ENCODE measurements around the gene C1orf141. TPM values are rescaled to one million over a fixed set of nuclear protein-coding genes. Genes with fewer than 3 reads are reported as not detected.

The C1orf141 gene
- total and polyA plus RNA-seq, 4 donors, result not detected

DNA sequence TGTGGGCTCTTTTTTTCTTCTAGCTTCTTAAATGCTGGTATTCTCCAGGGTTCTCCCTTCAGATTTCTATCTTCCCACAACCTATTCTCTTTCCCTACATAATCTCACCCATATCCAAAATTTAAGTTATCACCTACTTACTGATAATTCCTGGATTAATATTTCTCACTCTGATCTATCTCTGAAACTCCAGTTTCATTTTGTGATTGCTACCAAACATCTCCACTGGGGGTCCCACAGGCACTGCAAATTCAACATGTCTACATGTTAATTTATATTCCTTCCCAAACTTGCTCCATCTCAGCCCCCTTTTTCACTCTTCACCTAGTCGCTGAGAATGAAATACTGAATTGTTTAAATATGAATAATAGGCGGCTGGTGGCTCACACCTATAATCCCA lies 9.9 kb upstream of the C1orf141 start:
- Histone ChIP-seq H3K9me3 (ENCODE audit: control insufficient read depth in 4 of 4, low read length in 3 of 4) (no peaks in the 10 kb centered on the region), H3K4me1 (ENCODE audit: control insufficient read depth in 4 of 4, insufficient read depth in 4 of 4, low read length in 3 of 4) (peaks cover under 1 to 9% (median 6%) of the 10 kb centered on the region in 4 donors), H3K4me3 (ENCODE audit: low read depth in 1 of 3, low read length in 3 of 3) (no peak overlapping the region), H3K27me3 (ENCODE audit: control insufficient read depth in 4 of 4, insufficient read depth in 4 of 4, low read length in 3 of 4) (no peaks in the 10 kb centered on the region), H3K36me3 (ENCODE audit: control insufficient read depth in 4 of 4, insufficient read depth in 3 of 4, low read depth in 1 of 4, low read length in 3 of 4) (no peaks in the 10 kb centered on the region), H3K27ac (ENCODE audit: low read depth in 1 of 2, low read length in 2 of 2) (no peak overlapping the region), H3K9ac (ENCODE audit: low read depth in 1 of 2, low read length in 2 of 2) (no peak overlapping the region)
- TF ChIP-seq RAD21 (IDR thresholded peaks at IDR 0.05), result peak; percentile 66 to 72
- TF ChIP-seq RXRA (IDR thresholded peaks at IDR 0.05), result no peak
- TF ChIP-seq, protein P1, sequence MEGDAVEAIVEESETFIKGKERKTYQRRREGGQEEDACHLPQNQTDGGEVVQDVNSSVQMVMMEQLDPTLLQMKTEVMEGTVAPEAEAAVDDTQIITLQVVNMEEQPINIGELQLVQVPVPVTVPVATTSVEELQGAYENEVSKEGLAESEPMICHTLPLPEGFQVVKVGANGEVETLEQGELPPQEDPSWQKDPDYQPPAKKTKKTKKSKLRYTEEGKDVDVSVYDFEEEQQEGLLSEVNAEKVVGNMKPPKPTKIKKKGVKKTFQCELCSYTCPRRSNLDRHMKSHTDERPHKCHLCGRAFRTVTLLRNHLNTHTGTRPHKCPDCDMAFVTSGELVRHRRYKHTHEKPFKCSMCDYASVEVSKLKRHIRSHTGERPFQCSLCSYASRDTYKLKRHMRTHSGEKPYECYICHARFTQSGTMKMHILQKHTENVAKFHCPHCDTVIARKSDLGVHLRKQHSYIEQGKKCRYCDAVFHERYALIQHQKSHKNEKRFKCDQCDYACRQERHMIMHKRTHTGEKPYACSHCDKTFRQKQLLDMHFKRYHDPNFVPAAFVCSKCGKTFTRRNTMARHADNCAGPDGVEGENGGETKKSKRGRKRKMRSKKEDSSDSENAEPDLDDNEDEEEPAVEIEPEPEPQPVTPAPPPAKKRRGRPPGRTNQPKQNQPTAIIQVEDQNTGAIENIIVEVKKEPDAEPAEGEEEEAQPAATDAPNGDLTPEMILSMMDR (IDR thresholded peaks at IDR 0.05; ENCODE audit: low read depth, low read length, missing input control), result peak; percentile 41
- 80% methylated on average over 2 of the region's 2 CpGs for WGBS
- DNase-seq (ENCODE audit: low spot score), result no peak

GRCh38 chr1:67143966-67144365 lies 9.2 kb upstream of the C1orf141 start:
- H3K27ac ChIP-seq (ENCODE audit: low read depth in 1 of 2, low read length in 2 of 2), result no peak overlapping the region
- TF ChIP-seq SP1 (IDR thresholded peaks at IDR 0.05) (no peak), HNF4A (conservative IDR thresholded peaks at IDR 0.05) (no peak), ZBTB33 (IDR thresholded peaks at IDR 0.05) (no peak), JUND (IDR thresholded peaks at IDR 0.05) (no peak), NR2F2 (IDR thresholded peaks at IDR 0.05) (no peak), YY1 (IDR thresholded peaks at IDR 0.05) (no peak)
- TF ChIP-seq, protein P2, sequence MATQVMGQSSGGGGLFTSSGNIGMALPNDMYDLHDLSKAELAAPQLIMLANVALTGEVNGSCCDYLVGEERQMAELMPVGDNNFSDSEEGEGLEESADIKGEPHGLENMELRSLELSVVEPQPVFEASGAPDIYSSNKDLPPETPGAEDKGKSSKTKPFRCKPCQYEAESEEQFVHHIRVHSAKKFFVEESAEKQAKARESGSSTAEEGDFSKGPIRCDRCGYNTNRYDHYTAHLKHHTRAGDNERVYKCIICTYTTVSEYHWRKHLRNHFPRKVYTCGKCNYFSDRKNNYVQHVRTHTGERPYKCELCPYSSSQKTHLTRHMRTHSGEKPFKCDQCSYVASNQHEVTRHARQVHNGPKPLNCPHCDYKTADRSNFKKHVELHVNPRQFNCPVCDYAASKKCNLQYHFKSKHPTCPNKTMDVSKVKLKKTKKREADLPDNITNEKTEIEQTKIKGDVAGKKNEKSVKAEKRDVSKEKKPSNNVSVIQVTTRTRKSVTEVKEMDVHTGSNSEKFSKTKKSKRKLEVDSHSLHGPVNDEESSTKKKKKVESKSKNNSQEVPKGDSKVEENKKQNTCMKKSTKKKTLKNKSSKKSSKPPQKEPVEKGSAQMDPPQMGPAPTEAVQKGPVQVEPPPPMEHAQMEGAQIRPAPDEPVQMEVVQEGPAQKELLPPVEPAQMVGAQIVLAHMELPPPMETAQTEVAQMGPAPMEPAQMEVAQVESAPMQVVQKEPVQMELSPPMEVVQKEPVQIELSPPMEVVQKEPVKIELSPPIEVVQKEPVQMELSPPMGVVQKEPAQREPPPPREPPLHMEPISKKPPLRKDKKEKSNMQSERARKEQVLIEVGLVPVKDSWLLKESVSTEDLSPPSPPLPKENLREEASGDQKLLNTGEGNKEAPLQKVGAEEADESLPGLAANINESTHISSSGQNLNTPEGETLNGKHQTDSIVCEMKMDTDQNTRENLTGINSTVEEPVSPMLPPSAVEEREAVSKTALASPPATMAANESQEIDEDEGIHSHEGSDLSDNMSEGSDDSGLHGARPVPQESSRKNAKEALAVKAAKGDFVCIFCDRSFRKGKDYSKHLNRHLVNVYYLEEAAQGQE (IDR thresholded peaks at IDR 0.05), result no peak
- TF ChIP-seq, protein P3, sequence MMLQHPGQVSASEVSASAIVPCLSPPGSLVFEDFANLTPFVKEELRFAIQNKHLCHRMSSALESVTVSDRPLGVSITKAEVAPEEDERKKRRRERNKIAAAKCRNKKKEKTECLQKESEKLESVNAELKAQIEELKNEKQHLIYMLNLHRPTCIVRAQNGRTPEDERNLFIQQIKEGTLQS (IDR thresholded peaks at IDR 0.05), result no peak
- no peak overlapping the region for H3K9ac ChIP-seq (ENCODE audit: low read depth in 1 of 2, low read length in 2 of 2)
- H3K27me3 ChIP-seq (ENCODE audit: control insufficient read depth in 4 of 4, insufficient read depth in 4 of 4, low read length in 3 of 4), result no peaks in the 10 kb centered on the region
- WGBS, result 88% methylated on average over 3 of the region's 3 CpGs
- no peaks in the 10 kb centered on the region for H3K9me3 ChIP-seq (ENCODE audit: control insufficient read depth in 4 of 4, low read length in 3 of 4)
- no peak for DNase-seq (ENCODE audit: low spot score)
- H3K4me1 ChIP-seq (ENCODE audit: control insufficient read depth in 4 of 4, insufficient read depth in 4 of 4, low read length in 3 of 4), result peaks cover 3 to 5% (median 4%) of the 10 kb centered on the region in 4 donors
- H3K36me3 ChIP-seq (ENCODE audit: control insufficient read depth in 4 of 4, insufficient read depth in 3 of 4, low read depth in 1 of 4, low read length in 3 of 4), result no peaks in the 10 kb centered on the region
- no peak overlapping the region for H3K4me3 ChIP-seq (ENCODE audit: low read depth in 1 of 3, low read length in 3 of 3)

Measured in liver (tissue), 9 donors.